ENCODE measurements around the gene ZNF362.

Gene ZNF362

DNA sequence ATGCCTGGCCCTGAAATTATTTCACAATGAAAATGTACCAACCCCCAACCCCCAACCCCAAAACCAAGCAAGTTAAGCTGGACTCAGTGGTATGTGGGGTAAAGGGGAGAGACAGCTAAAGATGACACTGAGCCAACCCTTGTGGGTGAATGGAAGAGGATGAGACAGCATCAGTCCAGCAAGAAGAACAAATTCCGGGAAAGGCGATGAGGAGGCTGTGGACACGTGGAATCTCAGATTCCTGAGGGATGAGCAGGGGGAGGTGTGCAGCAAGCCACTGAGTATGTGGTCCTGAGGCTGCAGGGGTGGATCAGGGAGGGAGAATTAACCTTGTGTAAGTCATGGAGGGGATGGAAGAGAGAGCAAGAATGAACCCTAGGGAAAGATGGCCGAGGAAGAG, 14.4 kb upstream of the ZNF362 start:
- Histone ChIP-seq H4K20me1 (ENCODE audit: control insufficient read depth, insufficient read depth, low read depth, low read length) (no peaks in the 10 kb centered on the region), H3K79me2 (ENCODE audit: control insufficient read depth, low read length) (no peaks in the 10 kb centered on the region), H3K4me2 (ENCODE audit: low read length) (no peak overlapping the region), H3K4me3 (ENCODE audit: low read length) (no peak overlapping the region), H3K4me1 (ENCODE audit: control insufficient read depth, low read length) (no peaks in the 10 kb centered on the region), H3F3A (ENCODE audit: control insufficient read depth, insufficient read depth) (no peaks in the 10 kb centered on the region), H3K9me3 (ENCODE audit: control insufficient read depth, insufficient read depth, low read length) (no peaks in the 10 kb centered on the region), H3K9me2 (replicated peaks; ENCODE audit: control insufficient read depth, low read length) (no peaks in the 10 kb centered on the region), H3K36me3 (ENCODE audit: control insufficient read depth, low read length) (no peaks in the 10 kb centered on the region), H3K27me3 (ENCODE audit: control insufficient read depth, low read length) (peaks cover 12% of the 10 kb centered on the region), H3K27ac (ENCODE audit: low read depth, low read length) (no peak overlapping the region)
- TF ChIP-seq, protein P1, sequence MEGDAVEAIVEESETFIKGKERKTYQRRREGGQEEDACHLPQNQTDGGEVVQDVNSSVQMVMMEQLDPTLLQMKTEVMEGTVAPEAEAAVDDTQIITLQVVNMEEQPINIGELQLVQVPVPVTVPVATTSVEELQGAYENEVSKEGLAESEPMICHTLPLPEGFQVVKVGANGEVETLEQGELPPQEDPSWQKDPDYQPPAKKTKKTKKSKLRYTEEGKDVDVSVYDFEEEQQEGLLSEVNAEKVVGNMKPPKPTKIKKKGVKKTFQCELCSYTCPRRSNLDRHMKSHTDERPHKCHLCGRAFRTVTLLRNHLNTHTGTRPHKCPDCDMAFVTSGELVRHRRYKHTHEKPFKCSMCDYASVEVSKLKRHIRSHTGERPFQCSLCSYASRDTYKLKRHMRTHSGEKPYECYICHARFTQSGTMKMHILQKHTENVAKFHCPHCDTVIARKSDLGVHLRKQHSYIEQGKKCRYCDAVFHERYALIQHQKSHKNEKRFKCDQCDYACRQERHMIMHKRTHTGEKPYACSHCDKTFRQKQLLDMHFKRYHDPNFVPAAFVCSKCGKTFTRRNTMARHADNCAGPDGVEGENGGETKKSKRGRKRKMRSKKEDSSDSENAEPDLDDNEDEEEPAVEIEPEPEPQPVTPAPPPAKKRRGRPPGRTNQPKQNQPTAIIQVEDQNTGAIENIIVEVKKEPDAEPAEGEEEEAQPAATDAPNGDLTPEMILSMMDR (IDR thresholded peaks at IDR 0.05; ENCODE audit: low read depth, low read length, poor library complexity, severe bottlenecking): no peak
- TF ChIP-seq EZH2phosphoT487 (IDR thresholded peaks at IDR 0.05; ENCODE audit: borderline replicate concordance, low read length): no peak

DNA sequence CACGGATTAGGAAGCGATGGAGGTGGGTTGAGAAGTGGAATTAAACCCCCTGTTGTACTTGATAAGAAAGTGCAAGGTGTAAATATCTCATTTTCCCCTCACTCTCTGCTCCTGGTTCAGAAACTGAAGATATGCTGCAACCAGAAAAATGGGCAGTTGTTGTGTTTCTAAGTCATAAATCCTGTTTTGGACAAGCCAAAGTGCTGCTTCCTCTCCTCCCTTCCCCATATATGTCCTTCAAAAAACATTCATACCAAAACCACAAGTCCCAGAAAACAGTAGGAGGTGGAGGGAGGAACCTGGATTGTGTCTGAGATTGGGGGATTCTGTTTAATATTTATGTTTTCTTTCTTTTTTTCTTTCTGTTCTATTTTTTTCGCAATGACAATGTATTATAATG, 13.6 kb upstream of the ZNF362 start:
- no peaks in the 10 kb centered on the region for H3K79me2 ChIP-seq (ENCODE audit: control insufficient read depth, low read length)
- no peaks in the 10 kb centered on the region for H3K9me2 ChIP-seq (replicated peaks; ENCODE audit: control insufficient read depth, low read length)
- H3K4me2 ChIP-seq (ENCODE audit: low read length): no peak overlapping the region
- no peaks in the 10 kb centered on the region for H3F3A ChIP-seq (ENCODE audit: control insufficient read depth, insufficient read depth)
- no peaks in the 10 kb centered on the region for H4K20me1 ChIP-seq (ENCODE audit: control insufficient read depth, insufficient read depth, low read depth, low read length)
- H3K27ac ChIP-seq (ENCODE audit: low read depth, low read length): no peak overlapping the region
- H3K27me3 ChIP-seq (ENCODE audit: control insufficient read depth, low read length): peaks cover 12% of the 10 kb centered on the region
- H3K4me3 ChIP-seq (ENCODE audit: low read length): no peak overlapping the region
- H3K4me1 ChIP-seq (ENCODE audit: control insufficient read depth, low read length): no peaks in the 10 kb centered on the region
- no peaks in the 10 kb centered on the region for H3K36me3 ChIP-seq (ENCODE audit: control insufficient read depth, low read length)
- TF ChIP-seq, protein P1 (IDR thresholded peaks at IDR 0.05; ENCODE audit: low read depth, low read length, poor library complexity, severe bottlenecking): no peak
- no peak for TF ChIP-seq EZH2phosphoT487 (IDR thresholded peaks at IDR 0.05; ENCODE audit: borderline replicate concordance, low read length)
- H3K9me3 ChIP-seq (ENCODE audit: control insufficient read depth, insufficient read depth, low read length): no peaks in the 10 kb centered on the region

DNA sequence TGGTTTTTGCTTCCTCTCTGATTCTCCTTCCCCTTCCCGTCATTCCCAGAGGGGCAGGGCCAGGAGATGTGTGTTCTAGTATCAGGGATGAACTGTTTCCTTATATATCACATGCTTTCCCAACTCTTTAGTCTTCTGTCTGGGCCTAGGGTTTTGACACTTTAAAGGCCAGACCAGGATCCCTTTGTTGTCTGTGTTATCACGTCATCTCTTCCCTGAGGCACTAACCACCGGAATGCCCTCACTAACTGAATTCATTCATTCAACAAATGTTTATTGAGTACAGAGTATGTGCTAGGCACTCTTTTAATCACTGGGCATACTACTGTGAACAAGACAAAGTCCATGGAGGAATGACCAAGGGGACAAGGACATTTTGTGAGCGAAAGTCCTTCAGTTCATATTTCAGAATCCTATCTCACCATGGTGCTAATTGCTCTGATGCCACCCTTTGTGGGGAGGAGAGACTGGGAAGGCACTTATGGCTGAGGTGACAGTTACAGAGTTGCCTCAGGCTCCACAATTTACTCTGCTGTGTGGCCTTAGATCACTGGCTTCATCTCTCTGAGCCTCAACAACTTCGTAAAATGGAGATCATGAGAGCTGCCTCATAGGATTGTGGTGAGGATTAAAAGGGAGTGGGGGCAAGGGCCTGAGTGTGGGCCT, 12.0 kb upstream of the ZNF362 start:
- Histone ChIP-seq H3K9me3 (ENCODE audit: control insufficient read depth, insufficient read depth, low read length) (no peaks in the 10 kb centered on the region), H4K20me1 (ENCODE audit: control insufficient read depth, insufficient read depth, low read depth, low read length) (no peaks in the 10 kb centered on the region), H3K4me1 (ENCODE audit: control insufficient read depth, low read length) (no peaks in the 10 kb centered on the region), H3K4me3 (ENCODE audit: low read length) (no peak overlapping the region), H3K36me3 (ENCODE audit: control insufficient read depth, low read length) (no peaks in the 10 kb centered on the region), H3K9me2 (replicated peaks; ENCODE audit: control insufficient read depth, low read length) (no peaks in the 10 kb centered on the region), H3K79me2 (ENCODE audit: control insufficient read depth, low read length) (no peaks in the 10 kb centered on the region), H3F3A (ENCODE audit: control insufficient read depth, insufficient read depth) (no peaks in the 10 kb centered on the region), H3K4me2 (ENCODE audit: low read length) (no peak overlapping the region), H3K27ac (ENCODE audit: low read depth, low read length) (no peak overlapping the region), H3K27me3 (ENCODE audit: control insufficient read depth, low read length) (peaks cover 23% of the 10 kb centered on the region)
- TF ChIP-seq EZH2phosphoT487 (IDR thresholded peaks at IDR 0.05; ENCODE audit: borderline replicate concordance, low read length): no peak
- TF ChIP-seq, protein P1 (IDR thresholded peaks at IDR 0.05; ENCODE audit: low read depth, low read length, poor library complexity, severe bottlenecking): no peak
